CD4-positive, alpha-beta T cell treated with Interleukin-1 beta for 1 hour (primary cell): Measurements from ENCODE around the gene YWHAB.
"Not testable (repeated sequence)": the region's sequence is repeated elsewhere in the genome, so short reads cannot be mapped to it uniquely, and the experiment has no call there.

Experiments used
- DNase-seq, 2 donors: peaks; one replicate each; pipeline ENCODE4 v3.0.0-alpha.2; 2020 to 2022

Gene YWHAB

DNA sequence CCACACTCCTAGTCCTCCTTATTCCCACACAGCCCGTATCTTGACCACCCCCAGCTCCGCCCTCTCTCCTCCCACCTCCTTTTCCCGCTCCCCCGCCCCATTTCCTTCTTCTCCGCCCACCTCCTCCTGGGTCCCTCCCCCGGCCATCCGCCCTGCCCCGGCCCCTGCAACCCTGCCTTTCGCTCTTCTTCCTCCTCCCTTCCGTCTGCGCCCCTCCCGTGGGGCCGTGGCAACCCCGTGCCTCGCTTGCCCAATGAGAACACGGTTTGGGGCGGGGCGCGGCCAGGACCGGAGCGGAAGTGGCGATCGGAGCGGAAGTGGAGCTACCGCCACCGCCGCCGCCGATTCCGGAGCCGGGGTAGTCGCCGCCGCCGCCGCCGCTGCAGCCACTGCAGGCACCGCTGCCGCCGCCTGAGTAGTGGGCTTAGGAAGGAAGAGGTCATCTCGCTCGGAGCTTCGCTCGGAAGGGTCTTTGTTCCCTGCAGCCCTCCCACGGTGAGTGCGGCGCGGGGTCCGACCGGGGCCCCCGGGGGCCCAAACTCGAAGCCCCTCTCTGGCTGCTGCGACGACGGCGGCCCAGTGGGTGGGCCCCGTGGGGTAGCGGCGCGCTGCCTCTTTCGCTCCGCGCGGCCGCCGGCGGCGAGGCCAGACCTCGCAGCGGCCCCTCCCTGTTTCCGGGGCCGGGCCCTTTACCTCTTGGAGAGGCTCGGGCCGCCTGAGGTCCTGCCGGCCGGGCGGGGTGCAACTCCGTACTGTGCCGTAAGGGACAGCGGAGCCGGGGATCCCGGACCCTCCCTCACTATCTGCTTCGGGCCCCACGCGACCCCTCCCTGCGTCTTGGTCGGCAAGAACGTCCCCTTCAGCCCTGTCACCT is at the start of gene YWHAB:
TSS of gene YWHAB (plus strand) at position 314 of the 874 bp plus-strand sequence. CDS start 15,829 bp downstream, outside the sequence.
- peak; percentile 97 for DNase-seq

DNA sequence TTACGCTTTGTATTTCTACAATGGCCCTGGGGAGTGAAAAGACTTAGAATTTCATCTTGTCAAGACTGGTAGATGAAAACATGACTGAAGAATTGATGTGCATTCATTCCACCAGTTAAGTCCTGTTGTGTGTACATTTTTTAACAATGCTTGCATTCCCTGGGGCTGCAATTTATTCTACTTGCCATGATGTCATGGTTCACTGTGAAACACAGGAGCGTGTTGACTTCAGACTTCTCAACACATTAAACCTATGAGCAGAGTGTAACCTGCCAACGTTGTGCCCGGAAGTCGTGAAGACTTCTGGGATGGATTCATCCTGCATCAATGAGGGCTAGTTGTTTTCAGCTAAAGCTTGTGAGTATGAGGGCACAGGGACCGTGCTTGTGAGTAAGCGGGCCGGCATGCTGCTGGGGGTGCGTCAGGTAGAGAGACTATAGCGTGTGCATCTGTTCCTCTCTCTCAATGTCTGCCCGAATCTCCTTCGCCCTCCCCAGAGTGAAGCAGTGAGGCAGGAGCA is 48.8 kb upstream of the YWHAB start:
- no peak for DNase-seq

DNA sequence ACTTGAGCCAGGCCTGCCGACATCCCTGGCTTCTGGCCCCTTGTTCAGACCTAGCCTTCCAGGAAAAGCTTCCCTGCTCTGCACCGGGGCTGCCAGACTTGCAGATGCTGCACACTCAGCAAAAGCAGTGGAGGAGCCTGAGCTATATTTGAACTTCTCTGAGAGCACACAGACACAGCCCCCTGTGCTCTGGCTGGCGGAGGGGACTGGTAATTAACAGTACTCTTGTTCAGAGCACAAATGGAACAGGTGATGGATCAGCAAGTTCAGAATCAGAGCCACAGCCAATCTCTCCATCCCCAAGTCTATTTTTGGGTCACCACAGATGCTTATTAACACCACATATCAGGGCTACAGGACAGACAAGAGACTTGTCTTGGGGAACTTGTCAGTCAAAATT is 47.6 kb upstream of the YWHAB start:
- no peak for DNase-seq

DNA sequence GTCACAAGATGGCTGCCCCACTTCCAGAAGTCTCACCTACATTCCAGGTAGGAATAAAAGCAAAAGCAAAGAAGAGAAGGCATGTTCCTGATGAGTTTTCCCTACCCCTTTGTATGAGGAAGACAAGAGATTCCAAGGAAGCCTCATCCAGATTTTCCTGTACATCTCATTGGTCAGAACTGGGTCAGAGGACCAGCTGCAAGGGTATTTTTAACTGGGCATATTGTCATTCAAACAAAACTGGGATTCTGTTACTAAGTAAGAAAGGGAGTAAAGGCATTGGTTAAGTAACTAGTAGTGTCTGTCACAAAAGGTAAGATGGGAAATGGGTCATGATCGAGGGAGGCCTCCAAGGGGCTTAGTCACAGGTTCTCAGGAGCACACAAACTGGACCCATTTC is 47.0 kb upstream of the YWHAB start:
- DNase-seq: no peak

DNA sequence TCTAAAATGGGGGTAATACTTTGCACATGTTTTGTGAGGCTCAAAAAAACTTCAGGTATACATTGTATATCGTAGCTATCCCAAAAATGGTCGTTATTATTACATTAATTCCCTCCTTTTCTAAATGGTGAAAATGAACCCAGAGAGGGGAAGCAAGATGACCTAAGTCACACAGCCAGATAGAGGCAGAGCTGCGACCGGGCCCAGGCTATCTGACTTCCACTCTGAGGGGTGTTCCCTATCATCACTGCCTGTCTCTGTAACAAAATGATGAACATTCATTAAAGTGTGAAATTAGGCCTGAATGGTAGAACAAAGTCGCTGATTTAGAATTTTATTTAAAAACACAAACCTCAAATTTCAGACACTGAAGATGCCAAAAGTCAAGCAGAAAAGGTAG is 46.0 kb upstream of the YWHAB start:
- DNase-seq: no peak

DNA sequence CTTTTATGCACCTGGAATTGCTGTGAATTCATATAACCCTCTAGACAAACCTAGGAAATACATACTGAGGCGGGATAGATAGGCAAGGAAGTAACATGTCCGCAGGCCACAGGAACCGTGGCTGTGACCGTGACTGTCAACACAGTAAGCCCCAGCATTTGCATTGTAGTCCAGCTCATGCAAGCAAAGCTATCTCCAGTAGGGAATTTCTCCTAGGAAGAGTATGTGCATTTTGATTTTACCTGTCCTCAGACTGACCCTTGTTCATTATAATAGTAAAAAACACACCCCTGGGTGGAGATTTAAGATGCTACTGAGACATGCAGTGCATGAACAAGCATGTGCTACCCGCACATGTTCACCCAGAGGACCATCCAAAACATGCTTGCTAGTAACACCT is 44.7 kb upstream of the YWHAB start:
- DNase-seq: no peak

DNA sequence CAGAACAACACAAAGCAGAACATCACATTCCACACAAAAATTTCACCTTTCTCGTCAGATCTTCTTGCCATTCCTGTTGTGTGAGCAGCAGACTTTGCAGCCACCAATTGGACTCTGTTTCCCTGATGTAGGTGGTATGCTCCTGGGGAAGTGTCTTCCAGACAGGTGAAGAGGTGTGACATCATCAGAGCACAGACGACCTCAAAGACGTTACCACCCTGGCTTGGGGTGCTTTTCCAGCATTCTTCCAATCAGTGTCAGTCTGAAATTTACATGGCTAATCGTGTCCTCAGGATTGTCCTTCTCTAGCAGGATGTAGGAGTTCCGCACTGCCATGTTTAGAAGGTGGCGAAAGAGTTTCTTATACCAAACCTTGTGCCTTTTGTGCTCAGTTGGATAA is 43.5 kb upstream of the YWHAB start:
- DNase-seq: no peak

DNA sequence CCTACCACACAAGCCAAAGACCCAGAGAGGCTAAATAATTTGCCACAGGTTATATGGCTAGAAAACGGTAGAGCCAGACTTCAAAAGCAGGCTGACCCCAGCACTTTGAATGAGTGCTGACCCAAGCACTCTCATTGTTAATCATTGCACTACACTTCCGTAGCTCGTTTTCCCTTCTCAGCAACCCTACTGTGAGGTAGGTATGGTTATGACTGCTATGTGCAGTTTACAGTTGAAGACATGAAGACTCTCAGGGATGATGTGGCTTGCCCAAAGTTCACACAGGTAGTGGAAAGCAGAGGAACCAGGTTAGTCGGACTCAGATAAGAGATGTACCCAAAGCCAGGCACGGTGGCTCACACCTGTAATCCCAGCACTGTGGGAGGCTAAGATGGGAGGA is 41.6 kb upstream of the YWHAB start:
- no peak for DNase-seq

DNA sequence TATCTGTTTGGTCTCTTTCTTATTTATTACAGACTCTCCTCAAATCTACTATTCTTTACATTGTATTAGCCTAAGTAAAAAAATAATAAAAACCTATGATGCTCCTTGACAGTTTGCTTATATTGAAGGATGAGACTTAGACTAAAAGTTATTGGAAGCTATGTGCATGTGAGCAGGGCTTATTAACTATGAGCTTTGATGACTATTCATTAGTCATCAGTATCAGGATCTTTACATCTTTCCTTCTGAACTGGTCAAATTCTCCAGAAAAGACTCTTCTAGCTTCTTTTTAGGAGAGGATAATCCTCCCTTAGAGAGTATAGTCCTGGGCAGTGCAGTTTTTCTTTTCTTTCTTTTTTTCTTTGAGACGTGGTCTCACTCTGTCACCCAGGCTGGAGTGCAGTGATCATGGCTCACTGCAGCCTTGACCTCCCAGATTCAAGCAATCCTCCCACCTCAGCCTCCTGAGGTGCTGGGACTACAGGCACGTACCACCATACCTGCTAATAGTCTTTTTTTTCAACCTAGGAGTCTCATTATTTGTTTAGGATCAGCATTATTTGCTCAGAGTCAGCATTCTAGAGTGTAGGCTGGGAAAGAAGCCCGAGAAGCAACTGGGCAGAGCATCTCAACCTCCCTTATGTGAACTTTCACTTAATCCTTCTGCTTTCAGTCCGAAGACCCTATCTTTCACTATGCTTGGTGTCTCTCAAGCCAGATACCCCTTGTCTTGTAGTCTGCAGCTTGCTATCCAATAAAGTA is 37.1 kb upstream of the YWHAB start:
- no peak for DNase-seq

DNA sequence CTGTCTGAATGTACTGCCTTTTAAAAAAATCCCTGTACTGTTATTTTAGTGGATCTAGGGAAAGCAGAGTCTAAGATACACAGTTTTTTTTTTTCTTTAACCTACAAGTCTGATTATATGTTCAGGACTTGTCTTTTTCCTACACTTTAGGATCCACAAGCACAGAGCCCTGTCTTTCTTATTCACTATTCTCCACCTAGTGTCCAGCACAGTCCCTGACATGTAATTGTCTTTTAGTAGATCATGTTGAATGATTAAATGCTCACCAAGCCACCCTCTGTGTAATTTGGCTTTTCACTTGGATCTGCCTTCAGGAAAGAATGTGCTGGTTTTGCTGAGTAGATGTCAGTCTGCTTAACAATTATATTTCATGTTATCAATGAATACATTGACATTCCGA is 35.8 kb upstream of the YWHAB start:
- no peak for DNase-seq

DNA sequence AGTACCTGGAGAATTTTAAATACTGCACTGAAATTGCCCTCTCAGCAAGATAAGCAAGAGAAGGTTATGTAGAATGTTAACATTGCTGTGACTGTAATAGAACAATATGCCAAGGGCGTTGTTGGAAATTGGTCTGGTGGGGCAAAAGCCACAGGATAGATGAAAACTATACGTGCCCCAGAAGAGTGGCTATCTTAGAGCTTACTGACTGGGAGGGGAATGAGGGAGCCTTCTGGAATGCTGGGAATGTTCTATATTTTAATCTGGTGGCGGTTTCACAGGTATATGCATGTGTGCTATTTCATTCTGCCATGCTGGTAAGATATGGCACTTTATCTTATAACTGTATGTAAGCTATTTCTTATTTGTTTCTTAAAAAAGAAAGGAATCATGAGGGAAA is 35.2 kb upstream of the YWHAB start:
- no peak for DNase-seq

DNA sequence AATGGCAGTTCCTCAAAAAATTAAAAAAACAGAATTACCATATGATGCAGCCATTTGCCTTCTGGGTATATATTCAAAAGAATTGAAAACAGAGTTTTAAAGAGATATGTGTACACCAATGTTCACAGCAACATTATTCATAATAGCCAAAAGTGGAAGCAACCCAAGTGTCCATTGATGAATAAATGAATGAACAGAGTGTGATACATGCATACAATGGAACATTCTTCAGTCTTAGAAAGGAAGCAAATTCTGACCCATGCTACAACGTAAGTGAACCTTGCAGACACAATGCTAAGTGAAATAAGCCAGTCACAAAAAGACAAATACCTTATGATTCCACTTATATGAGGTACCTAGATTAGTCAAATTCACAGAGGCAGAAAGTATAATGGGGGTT is 34.7 kb upstream of the YWHAB start:
- DNase-seq: no peak

DNA sequence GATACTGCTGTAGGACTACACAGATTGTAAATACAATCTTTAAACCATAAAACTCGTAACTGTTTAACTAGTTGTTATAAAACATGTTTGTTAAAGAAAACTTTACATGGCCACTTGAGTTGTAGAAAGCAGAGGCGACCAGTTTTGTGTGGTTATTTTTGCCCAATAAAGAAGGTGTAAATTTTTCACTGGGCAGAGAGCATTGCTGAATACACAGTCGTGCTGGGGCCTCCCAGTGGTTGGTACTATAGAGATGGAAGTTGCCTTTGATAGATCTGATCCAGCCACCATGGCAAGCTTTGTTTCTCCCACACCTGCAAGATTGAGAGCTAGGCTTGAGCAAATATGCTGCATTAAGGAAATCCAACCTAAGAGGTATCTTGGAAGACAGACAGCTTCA is 34.0 kb upstream of the YWHAB start:
- DNase-seq: no peak

DNA sequence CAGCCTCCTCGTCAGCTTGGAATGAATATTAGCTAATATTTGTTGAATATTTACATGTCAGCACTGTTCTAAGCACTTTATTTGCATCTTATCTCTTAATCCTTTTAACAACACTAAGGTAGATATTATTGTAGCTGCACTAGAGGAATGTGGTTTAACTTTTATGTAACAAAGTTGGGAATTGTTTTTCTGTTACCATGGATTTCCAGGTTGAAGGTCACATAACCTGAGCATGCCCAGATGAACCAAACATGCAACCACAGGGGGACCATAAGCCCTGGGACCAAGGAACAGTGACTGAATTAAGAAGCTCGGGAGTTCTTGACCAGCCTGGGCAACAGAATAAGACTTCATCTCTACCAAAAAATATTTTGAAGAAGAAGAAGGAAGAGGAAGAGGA is 29.1 kb upstream of the YWHAB start:
- no peak for DNase-seq

DNA sequence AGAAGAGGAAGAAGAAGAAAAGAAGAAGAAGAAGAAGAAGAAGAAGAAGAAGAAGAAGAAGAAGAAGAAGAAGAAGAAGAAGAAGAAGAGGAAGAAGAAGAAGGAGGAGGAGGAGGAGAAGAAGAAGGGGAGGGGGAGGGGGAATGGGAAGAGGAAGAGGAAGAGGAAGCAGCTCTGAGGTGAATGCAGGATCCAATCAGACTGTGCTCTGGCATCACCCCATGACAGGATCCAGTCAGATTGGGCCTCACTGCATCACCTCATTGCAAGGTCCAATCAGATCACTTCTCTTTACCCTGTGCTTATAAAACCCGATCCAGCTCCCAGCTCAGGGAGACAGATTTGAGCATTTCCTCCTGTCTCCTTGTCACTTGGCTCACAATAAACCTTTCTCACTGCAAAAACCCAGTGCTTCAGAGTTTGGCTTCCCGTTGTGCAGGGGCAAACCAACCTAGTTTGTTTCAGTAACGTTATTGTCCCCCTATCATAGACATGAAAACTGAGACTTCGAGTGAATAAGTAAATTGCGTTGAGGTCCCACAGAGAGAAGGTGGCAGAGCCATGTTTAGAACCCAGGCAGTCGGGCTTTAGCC is 28.6 kb upstream of the YWHAB start:
- DNase-seq: no peak

DNA sequence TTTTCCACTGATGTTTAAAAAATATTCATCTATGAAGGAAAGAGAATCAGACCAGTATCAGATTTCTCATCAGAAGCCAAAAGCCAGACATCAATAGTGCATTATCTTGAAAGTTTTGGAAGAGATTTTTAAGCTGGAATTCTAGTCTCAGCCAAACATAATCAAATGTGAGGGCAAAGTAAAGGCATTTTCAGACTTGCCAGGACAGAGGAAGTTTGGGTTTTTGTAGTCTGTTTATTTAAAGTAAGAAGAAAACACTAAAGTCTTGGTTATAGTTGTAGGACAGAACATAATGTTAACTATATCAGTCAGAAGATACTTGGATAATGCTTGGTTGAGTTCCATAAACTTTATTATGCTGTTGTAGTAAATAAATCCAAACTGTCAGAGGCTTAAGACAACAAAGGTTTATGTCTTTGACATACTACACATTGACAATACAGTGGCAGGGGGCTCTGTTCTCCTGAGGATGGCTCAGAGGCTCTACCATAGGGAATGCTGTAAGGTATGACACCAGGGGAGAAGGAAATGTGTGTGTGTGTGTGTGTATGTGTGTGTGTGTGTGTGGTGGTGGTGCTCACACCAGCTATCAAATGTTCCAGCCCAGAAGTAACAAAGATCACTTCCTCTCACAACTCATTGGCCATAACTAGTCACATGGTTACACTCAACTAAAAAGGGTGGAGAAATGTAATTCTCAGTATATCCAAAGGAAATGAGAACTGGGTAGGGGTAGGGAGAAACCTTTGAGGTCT is 26.7 kb upstream of the YWHAB start:
- DNase-seq: no peak

DNA sequence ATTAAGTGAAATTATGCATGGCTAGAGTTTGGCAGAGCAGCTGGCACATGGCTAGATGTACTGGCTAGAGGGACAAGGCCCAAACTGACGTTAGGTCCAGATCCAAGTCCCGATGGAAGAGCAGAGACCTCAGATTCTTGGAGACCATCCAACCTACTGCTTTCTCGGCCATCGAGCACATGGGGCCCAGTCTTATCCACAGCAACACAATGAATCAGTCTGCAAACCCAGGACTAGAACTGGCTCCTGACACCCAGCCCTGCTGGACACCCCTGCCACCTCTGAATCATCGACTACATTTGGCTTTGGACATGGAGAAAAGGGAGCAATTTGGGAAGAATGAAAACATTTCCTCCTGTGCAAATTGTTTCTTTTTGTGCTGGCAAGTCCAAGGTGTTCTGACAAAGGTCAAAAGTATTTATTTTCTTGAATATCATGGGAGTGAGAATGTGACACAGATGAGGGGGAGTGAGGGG is 23.9 kb upstream of the YWHAB start:
- no peak for DNase-seq

DNA sequence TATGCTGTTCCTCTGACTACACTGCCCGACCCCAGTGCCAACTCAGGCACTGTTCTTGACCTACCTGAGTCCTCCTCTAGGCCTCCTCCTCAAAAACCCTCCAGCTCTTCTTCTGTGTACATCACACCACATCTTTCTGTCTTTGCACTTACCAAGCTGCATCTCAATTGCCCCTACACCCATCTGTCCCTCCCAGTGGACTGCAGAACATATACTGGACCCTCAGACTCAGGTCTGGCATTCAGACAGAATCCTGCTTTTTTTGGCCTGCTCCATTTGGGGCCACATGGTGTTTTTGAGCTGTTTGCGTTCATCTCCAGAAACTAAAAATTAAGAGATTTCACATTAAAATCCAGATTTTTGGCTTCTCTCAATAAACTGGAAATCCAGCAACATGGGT is 23.2 kb upstream of the YWHAB start:
- DNase-seq: no peak

DNA sequence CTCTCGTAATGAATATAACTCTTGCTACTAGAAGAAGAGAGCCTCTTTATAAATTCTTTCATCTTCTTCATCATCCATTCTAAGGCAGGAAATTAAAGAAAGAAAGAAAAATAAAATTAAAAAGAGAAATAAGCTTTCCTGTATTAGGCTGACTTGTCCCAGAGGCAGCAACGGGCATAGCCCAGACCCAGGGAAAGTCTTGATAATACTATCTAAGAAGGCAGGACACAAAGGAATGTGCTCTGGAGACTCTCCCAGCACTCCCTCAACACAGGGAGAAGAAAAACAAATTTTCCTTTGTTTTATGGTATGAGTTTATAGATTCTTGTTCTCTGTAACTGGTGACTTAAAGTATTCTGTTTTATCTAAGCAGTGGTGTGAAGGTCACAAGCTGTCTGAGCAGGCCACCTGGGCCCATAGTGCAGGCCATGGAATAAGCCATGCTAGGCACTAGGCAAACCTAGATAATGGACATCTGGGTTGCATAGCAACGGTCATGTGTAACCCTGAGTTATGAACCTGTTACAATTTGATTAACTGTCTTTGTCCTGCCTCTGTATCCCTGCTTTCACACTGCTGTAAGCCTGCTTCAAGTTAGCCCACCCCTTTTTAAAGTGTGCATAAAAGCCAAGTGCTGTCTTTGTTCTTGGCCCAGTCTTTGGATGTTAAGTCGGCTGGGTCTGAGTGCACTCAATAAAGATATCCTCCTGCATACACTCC is 22.0 kb upstream of the YWHAB start:
- DNase-seq: not testable (repeated sequence)

DNA sequence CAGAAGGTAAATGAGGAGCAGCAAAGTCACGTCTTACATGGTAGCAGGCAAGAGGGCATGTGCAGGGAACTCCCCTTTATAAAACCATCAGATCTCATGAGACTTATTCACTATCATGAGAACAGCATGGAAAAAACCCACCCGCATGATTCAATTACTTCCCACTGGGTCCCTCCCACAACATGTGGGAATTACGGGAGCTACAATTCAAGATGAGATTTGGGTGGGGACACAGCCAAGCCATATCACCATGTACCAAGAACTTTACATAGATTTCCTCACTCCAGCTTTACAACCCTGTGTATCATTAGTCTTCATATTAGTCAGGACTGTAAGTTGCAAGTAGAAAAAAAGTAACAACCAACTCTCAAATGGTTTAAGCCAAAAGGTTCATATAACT is 21.0 kb upstream of the YWHAB start:
- DNase-seq: not testable (repeated sequence)

DNA sequence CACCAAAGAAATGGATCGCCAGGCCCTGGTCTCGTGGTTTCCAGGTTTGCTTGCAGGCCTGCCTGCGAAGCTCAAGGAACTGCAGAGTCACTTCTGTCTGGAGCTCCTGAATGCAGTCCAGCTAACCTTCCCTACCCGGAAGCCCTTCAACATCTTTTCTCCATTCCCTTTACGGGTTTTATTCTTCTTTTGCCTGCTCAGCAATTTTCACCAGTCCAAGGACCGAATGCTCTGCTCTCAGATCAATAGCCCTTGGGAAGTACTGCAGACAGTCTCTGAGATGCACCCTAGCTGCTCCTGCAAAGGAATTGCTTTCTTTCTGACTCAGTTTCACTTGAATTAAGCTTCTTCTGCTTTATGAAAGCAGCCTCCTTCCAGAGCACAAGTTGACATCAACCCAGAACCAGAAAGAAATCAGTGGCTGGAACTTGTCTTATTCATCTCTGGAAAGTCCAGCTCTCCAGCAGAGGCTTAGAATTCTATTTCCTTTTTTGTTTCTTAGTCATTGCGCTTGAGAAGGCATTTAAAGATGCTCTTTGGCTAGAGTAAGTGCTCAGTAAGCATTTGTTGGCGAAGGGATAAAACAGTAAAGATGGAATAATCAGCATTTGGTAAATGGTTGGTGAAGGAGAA is 18.7 kb upstream of the YWHAB start:
- no peak for DNase-seq

DNA sequence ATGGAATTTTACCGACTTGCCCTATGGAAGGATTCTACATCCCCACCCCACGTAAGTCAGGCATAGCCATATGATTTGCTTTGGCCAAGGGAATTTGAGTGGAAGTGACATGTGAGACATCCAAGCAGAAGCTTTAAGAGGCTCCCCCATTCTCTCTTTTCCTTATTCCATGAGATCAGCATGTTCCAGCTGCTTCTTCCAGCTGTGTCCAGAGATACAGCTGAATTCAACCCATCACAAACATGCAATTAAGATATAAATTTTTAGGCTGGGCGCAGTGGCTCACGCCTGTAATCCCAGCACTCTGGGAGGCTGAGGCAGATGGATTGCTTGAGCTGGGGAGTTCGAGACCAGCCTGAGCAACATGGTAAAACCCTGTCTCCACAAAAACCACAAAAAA is 16.0 kb upstream of the YWHAB start:
- no peak for DNase-seq
